GM23338 (cell line): ENCODE measurements around the gene OR52B6.

Experiments
- CREB1 ChIP-seq: fragments of 250-450 bp; sonication (Bioruptor Pico); IDR thresholded peaks from 2 replicates; pipeline ENCODE4 v1.5.0; 2020; ENCODE audit warnings: low read depth, mild to moderate bottlenecking, moderate library complexity
- CTCF ChIP-seq, 2 experiments: fragments of 200-600 bp in 1 of 2; sonication (generic) in 1 of 2; conservative IDR thresholded peaks; 2 replicates each; pipeline versions ENCODE4 v1.5.1 to v1.6.1; 2016 to 2017; ENCODE audit warnings: antibody characterized with exemption in 2 of 2, low read depth in 2 of 2, mild to moderate bottlenecking in 2 of 2, moderate library complexity in 1 of 2
- EZH2 ChIP-seq: fragments of 200-600 bp; sonication (generic); IDR thresholded peaks from one replicate; pipeline ENCODE4 v1.8.0; 2017; ENCODE audit warnings: antibody characterized with exemption, mild to moderate bottlenecking, low read depth; ENCODE audit not compliant: unreplicated experiment
- EZH2phosphoT487 ChIP-seq: fragments of 200-600 bp; sonication (generic); IDR thresholded peaks from one replicate; pipeline ENCODE4 v1.8.1; 2018; ENCODE audit warnings: antibody characterized with exemption; ENCODE audit not compliant: unreplicated experiment
- JUNB ChIP-seq: IDR thresholded peaks from one replicate; pipeline ENCODE4 v1.6.1; 2016; ENCODE audit warnings: antibody characterized with exemption; ENCODE audit not compliant: unreplicated experiment
- POLR2AphosphoS5 ChIP-seq: IDR thresholded peaks from 2 replicates; pipeline ENCODE4 v1.6.1; 2016; ENCODE audit warnings: antibody characterized with exemption, low read depth
- REST ChIP-seq: IDR thresholded peaks from one replicate; pipeline ENCODE4 v1.6.1; 2018; ENCODE audit warnings: antibody characterized with exemption; ENCODE audit not compliant: unreplicated experiment
- STAT1 ChIP-seq: IDR thresholded peaks from one replicate; pipeline ENCODE4 v1.6.1; 2016; ENCODE audit warnings: antibody characterized with exemption; ENCODE audit not compliant: unreplicated experiment
- ZNF331 ChIP-seq: fragments of 250-450 bp; sonication (Bioruptor Pico); IDR thresholded peaks from 2 replicates; pipeline ENCODE4 v1.5.0; 2020; ENCODE audit warnings: low read depth, mild to moderate bottlenecking, moderate library complexity

- TF ChIP-seq CTCF (conservative IDR thresholded peaks at IDR 0.05; ENCODE audit: low read depth in 2 of 2) (no peak), EZH2phosphoT487 (no peak), REST (no peak), EZH2 (no peak), JUNB (no peak), POLR2AphosphoS5 (no peak), STAT1 (no peak), CREB1 (CRISPR knock-in tag) (no peak), ZNF331 (CRISPR knock-in tag) (no peak)
These were observed 44.2 kb upstream of the OR52B6 start for GRCh38 chr11:5536482-5536881.
